Chondrocyte (in vitro differentiated cells): ENCODE data around the gene ST6GALNAC5. TPM values are rescaled to one million over a fixed set of nuclear protein-coding genes. Genes with fewer than 3 reads are reported as not detected.

Source experiments
- DNase-seq: peaks from one replicate; pipeline ENCODE4 v3.0.0; 2021; ENCODE audit warnings: mixed read lengths, low spot score
- H3K27ac Mint-ChIP-seq: one replicate; pipeline ENCODE4 v1.8.0; 2021; ENCODE audit warnings: mild to moderate bottlenecking, moderate library complexity, mixed read lengths; ENCODE audit not compliant: unreplicated experiment
- H3K27me3 Mint-ChIP-seq: 2 replicates; pipeline ENCODE4 v1.8.0; 2021; ENCODE audit warnings: low read depth, mixed read lengths
- H3K36me3 Mint-ChIP-seq: 2 replicates; pipeline ENCODE4 v1.8.0; 2021; ENCODE audit warnings: low read depth, mixed read lengths
- H3K4me1 Mint-ChIP-seq: 2 replicates; pipeline ENCODE4 v1.8.0; 2021; ENCODE audit warnings: low read depth, mild to moderate bottlenecking, mixed read lengths
- H3K4me3 Mint-ChIP-seq: one replicate; pipeline ENCODE4 v1.8.0; 2021; ENCODE audit warnings: mild to moderate bottlenecking, moderate library complexity, mixed read lengths; ENCODE audit not compliant: unreplicated experiment
- H3K9me3 Mint-ChIP-seq: 2 replicates; pipeline ENCODE4 v1.8.0; 2021; ENCODE audit warnings: low read depth, mixed read lengths
- total RNA-seq: library from RNA; stranded (reverse); gene quantifications from 3 replicates; pipeline ENCODE4 v1.2.1, GENCODE V29; 2021
- TF ChIP-seq, protein P1 (sequence below): fragments of 200-600 bp; sonication (generic); IDR thresholded peaks from 2 replicates; pipeline ENCODE4 v1.5.0; 2021; ENCODE audit warnings: antibody characterized with exemption, mild to moderate bottlenecking, moderate library complexity

ST6GALNAC5 gene
- total RNA-seq, 1 donor from 2014 or later = 7.3 TPM

GRCh38 chr1:76998582-76999223, 131.4 kb downstream of the ST6GALNAC5 start:
- Mint-ChIP-seq H3K27me3 (no peaks in the 10 kb centered on the region), H3K36me3 (no peaks in the 10 kb centered on the region), H3K27ac (peak overlapping the region; percentile 39), H3K4me1 (peaks cover 27% of the 10 kb centered on the region), H3K4me3 (no peak overlapping the region), H3K9me3 (no peaks in the 10 kb centered on the region)
- DNase-seq = no peak
- TF ChIP-seq, protein P1, sequence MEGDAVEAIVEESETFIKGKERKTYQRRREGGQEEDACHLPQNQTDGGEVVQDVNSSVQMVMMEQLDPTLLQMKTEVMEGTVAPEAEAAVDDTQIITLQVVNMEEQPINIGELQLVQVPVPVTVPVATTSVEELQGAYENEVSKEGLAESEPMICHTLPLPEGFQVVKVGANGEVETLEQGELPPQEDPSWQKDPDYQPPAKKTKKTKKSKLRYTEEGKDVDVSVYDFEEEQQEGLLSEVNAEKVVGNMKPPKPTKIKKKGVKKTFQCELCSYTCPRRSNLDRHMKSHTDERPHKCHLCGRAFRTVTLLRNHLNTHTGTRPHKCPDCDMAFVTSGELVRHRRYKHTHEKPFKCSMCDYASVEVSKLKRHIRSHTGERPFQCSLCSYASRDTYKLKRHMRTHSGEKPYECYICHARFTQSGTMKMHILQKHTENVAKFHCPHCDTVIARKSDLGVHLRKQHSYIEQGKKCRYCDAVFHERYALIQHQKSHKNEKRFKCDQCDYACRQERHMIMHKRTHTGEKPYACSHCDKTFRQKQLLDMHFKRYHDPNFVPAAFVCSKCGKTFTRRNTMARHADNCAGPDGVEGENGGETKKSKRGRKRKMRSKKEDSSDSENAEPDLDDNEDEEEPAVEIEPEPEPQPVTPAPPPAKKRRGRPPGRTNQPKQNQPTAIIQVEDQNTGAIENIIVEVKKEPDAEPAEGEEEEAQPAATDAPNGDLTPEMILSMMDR = no peak

GRCh38 chr1:77007675-77008074, 140.4 kb downstream of the ST6GALNAC5 start:
- Mint-ChIP-seq H3K9me3 (no peaks in the 10 kb centered on the region), H3K4me3 (no peak overlapping the region), H3K27me3 (no peaks in the 10 kb centered on the region), H3K36me3 (no peaks in the 10 kb centered on the region), H3K27ac (no peak overlapping the region), H3K4me1 (no peaks in the 10 kb centered on the region)
- TF ChIP-seq, protein P1 = no peak
- no peak for DNase-seq

DNA sequence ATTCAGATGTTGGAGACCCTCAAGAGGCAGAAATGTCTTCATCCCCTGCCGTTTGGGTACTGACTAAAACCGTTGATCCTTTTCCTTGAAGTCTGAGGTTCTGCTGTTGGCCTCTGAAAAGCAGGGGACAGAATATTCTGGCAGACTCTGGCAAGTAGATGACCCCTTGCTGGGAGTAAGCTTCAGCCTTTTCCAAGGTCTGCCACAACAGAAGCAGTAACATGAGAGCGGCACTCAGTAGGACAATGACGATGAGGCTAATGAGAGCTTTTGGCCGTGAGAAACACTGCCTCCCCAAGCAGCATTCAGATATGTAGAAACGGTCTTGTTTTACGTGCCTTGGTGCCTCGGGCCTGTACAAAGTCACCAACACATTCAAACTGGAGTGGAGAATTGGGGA, 143.7 kb downstream of the ST6GALNAC5 start:
- no peak overlapping the region for H3K4me3 Mint-ChIP-seq
- H3K4me1 Mint-ChIP-seq = no peaks in the 10 kb centered on the region
- H3K27me3 Mint-ChIP-seq = no peaks in the 10 kb centered on the region
- no peak for DNase-seq
- no peaks in the 10 kb centered on the region for H3K36me3 Mint-ChIP-seq
- TF ChIP-seq, protein P1 = no peak
- H3K27ac Mint-ChIP-seq = no peak overlapping the region
- no peaks in the 10 kb centered on the region for H3K9me3 Mint-ChIP-seq

- H3K9me3 Mint-ChIP-seq = no peaks in the 10 kb centered on the region
- no peaks in the 10 kb centered on the region for H3K36me3 Mint-ChIP-seq
- H3K4me1 Mint-ChIP-seq = no peaks in the 10 kb centered on the region
- H3K27me3 Mint-ChIP-seq = peaks cover 4% of the 10 kb centered on the region
- TF ChIP-seq, protein P1 = no peak
- no peak overlapping the region for H3K27ac Mint-ChIP-seq
- no peak for DNase-seq
- no peak overlapping the region for H3K4me3 Mint-ChIP-seq
Observed at GRCh38 chr1:77012066-77012465, 144.8 kb downstream of the ST6GALNAC5 start.

DNA sequence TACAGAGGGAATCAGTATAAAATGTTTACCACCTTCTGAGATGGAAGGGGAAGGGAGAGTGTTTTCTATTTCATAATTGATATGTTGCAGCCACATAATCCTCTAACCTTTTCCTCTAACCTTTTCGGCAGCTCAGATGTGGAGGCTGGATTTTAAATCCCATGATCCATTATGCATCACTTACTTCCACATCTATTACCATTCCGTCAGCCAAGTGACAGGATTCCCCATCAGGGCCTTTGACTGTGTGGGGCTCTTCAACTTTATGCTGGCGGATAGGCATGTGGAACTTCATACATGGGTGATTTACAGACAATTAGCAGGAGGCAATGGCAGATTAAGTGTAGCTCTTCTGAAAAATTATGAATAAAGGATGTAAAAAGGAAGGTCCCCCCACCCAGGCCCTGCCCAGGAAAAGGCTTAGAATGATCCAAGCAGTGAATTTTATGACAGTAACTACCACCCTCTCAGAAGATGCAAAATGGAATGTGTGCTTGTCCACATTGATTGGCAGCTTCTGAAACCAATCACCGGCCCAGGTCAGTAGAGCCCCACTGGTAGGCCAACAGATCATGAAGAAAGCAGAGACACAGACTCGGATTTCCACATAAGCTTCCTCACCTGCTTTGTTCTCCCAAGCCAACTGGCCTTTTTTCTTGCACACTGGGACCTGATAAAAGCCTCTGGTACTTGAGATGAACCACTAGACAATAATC, 147.0 kb downstream of the ST6GALNAC5 start:
- no peak overlapping the region for H3K27ac Mint-ChIP-seq
- no peak for DNase-seq
- H3K9me3 Mint-ChIP-seq = no peaks in the 10 kb centered on the region
- H3K36me3 Mint-ChIP-seq = no peaks in the 10 kb centered on the region
- no peak overlapping the region for H3K4me3 Mint-ChIP-seq
- TF ChIP-seq, protein P1 = no peak
- peaks cover 11% of the 10 kb centered on the region for H3K27me3 Mint-ChIP-seq
- H3K4me1 Mint-ChIP-seq = no peaks in the 10 kb centered on the region
